Tibial nerve (tissue), 4 donors: ENCODE results near the gene HPGDS.

Source experiments
- EP300 ChIP-seq, 2 donors: sonication (generic); formaldehyde crosslinking; IDR thresholded peaks; one replicate each; pipeline ENCODE4 v1.6.1; 2017; ENCODE audit warnings: antibody characterized with exemption in 2 of 2, mild to moderate bottlenecking in 1 of 2
- POLR2A ChIP-seq, 2 donors: fragments of 450-650 bp; IDR thresholded peaks; one replicate each; pipeline ENCODE4 v1.6.1; 2017; ENCODE audit warnings: antibody characterized with exemption in 2 of 2, mild to moderate bottlenecking in 2 of 2, moderate library complexity in 2 of 2
- TF ChIP-seq, protein P1 (sequence below), 5 experiments: fragments of 200-600 bp in 3 of 5; fragments of 450-650 bp in 2 of 5; sonication (generic) in 3 of 5; IDR thresholded peaks; one replicate each; pipeline ENCODE4 v1.5.1; 2016 to 2019; ENCODE audit warnings: antibody characterized with exemption in 5 of 5, mild to moderate bottlenecking in 3 of 5, moderate library complexity in 2 of 5

DNA sequence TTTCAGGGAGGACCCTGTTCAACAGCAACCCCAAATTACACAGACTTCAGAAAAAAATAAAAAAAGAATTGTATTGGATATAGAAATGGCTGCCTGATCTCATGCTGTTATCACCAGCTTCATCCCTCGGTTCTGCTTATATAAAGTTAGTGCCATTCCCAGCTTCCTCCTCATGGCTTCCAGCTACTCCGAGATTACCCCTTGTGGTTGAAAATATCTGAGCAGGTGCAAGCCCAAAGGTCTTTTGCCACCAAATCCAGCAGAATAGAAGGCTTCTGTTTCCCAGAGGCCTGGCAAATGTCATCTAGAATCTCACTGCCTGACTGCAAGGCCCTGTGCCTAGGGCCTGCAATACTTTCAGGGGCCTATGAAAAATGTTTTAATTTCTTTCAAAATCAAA is 13.8 kb upstream of the HPGDS start:
- TF ChIP-seq, protein P1, sequence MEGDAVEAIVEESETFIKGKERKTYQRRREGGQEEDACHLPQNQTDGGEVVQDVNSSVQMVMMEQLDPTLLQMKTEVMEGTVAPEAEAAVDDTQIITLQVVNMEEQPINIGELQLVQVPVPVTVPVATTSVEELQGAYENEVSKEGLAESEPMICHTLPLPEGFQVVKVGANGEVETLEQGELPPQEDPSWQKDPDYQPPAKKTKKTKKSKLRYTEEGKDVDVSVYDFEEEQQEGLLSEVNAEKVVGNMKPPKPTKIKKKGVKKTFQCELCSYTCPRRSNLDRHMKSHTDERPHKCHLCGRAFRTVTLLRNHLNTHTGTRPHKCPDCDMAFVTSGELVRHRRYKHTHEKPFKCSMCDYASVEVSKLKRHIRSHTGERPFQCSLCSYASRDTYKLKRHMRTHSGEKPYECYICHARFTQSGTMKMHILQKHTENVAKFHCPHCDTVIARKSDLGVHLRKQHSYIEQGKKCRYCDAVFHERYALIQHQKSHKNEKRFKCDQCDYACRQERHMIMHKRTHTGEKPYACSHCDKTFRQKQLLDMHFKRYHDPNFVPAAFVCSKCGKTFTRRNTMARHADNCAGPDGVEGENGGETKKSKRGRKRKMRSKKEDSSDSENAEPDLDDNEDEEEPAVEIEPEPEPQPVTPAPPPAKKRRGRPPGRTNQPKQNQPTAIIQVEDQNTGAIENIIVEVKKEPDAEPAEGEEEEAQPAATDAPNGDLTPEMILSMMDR (IDR thresholded peaks at IDR 0.05) = no peak
- no peak for TF ChIP-seq POLR2A (IDR thresholded peaks at IDR 0.05)
- TF ChIP-seq EP300 (IDR thresholded peaks at IDR 0.05) = no peak
